GM18867 (cell line): ENCODE data around the gene GPC5.
"Not testable (repeated sequence)": the region's sequence is repeated elsewhere in the genome, so short reads cannot be mapped to it uniquely, and the experiment has no call there.

Experiments used
- ATAC-seq: cut with Tn5 transposase; IDR thresholded peaks from one replicate; pipeline ENCODE4 v1.9.1; 2021; ENCODE audit warnings: mild to moderate bottlenecking, moderate library complexity; ENCODE audit not compliant: unreplicated experiment

The GPC5 gene

GRCh38 chr13:92886535-92887077, 1488.2 kb downstream of the GPC5 start:
- no peak for ATAC-seq

GRCh38 chr13:92894447-92894846, 1496.0 kb downstream of the GPC5 start:
- no peak for ATAC-seq

DNA sequence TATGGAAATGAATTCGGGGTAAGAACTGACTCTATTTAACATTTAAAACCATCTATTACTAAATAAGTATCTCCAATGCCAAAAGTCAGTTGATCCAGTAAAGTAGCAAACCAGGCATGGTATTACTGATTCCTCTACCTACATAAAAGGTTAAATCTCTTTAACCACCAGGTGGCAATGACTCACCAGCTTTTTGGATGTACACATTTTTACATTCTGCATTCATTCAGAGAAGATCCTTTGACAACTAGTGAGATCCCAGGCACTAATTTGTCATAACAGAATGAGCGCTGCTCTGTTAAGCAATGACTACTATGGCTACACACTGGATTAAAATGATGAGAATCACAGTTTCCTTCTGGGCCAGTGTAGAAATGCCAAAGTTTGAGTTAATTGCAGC, 1498.4 kb downstream of the GPC5 start:
- ATAC-seq: no peak

GRCh38 chr13:92898946-92899345, 1500.5 kb downstream of the GPC5 start:
- not testable (repeated sequence) for ATAC-seq

DNA sequence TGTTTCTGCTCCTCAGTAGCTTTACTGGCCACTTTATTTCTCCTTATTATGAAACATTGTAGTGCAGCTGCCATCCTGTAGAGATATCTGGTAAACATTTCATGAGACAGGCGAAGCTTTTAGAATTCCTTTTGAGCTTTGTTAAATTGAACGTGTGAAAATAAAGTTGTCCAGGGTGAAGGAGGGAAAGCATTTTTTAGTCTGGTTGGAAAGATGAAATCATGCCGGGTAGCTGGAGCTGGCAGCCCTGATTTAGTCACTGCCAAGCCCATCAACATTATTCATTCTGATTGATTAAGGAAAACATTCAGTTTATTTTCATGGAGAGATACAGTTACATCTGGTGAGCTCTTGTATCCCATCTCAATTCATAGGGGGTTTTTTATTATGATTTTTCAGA, 1502.0 kb downstream of the GPC5 start:
- ATAC-seq: no peak

DNA sequence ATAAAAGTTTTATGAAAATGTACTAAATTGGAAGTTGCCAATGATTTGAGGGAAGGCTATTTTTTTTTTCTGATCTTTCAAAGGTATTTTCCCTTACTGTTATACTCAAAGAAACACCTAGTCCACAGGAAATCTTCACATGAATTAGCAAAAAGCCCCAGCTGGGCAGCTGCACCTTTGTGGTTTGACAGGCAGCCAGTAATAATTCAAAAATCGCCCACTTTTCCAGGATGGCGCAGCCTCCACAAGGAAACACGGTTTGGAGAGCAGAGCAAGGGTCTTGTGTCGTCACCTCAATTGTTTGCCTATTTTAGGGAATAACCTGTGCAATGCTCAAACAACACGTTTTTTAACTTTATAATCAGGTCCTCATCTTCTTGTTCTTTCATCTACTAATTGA, 1503.3 kb downstream of the GPC5 start:
- no peak for ATAC-seq

DNA sequence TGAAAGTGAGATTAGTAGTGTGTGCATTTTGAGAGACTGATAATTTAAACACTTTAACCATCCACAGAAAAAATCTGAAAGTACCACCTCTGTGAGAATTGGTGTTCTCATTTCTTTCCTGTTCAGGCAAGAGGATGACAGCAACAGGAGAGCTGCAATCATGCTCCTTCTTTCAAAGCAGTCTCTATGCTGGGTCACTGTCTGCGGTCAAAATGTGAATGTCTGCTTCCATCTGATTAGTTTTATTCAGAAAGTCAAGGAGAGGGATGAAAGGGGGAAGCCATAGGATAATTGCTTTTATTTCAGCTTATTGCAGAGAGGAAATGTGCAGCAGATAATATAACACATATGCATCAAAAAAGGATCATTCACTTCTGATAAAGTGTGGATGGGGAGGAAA, 1514.2 kb downstream of the GPC5 start:
- no peak for ATAC-seq

DNA sequence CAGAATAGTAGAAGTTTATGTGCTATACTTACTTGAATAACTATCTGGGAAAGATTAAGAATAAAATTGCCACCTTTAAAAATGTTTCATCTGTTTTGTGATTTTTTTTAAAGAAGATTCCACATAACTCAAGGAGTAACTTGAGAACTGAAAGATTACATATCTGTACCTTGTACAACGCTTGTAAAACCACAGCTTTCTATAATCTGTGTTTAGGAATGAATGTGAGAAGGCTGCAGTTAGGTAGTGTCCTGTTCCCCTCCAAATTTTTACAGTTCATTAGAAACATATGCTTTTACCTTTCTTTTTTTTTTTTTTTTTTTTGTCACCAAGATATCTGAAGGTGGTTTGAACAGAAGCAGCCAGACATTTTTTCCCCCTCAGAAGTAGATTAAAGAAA, 1515.4 kb downstream of the GPC5 start:
- ATAC-seq: peak; percentile 52
